Stimulated activated CD4-positive, alpha-beta T cell treated with anti-CD3 and anti-CD28 coated beads, Interleukin-12 subunit alpha, Interleukin-12 subunit beta, amount 100 ng/mL, for 4 hours (primary cell): ENCODE measurements around the gene COPS7A.
"Not testable (repeated sequence)": the region's sequence is repeated elsewhere in the genome, so short reads cannot be mapped to it uniquely, and the experiment has no call there.

Experiments
- DNase-seq: peaks from one replicate; pipeline ENCODE4 v3.0.0-alpha.2; 2020

COPS7A gene

DNA sequence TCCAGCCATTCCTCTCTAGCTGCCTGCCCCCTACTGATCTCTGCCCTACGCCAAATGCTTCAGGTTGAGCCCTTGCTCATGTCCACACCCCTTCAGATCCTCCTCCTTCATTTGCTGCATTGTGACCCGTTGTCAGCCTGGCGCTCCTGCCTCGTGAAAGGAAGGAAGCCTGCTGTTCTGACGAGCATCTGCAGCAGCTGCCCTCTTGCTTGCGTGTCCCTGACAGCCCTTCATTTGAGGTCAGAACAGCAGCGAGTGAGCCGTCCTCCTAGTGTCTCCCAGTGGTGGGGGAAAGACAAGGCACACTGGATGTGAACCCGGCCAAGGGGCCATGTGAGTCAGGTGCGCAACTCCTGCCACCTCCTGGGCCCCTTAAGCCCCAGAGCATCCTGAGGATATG lies 20.2 kb upstream of the COPS7A start:
- DNase-seq, result no peak

DNA sequence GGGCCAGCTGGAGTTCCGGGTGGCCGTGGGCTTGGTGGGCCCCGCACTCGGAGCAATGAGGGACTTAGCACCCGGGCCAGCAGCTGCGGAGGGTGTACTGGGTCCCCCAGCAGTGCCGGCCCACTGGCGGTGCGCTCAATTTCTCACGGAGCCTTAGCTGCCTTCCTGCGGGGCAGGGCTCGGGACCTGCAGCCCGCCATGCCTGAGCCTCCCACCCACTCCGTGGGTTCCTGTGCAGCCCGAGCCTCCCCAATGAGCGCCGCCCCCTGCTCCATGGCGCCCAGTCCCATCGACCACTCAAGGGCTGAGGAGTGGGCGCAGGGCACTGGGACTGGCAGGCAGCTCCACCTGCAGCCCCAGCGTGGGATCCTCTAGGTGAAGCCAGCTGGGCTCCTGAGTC lies 15.5 kb upstream of the COPS7A start:
- not testable (repeated sequence) for DNase-seq

DNA sequence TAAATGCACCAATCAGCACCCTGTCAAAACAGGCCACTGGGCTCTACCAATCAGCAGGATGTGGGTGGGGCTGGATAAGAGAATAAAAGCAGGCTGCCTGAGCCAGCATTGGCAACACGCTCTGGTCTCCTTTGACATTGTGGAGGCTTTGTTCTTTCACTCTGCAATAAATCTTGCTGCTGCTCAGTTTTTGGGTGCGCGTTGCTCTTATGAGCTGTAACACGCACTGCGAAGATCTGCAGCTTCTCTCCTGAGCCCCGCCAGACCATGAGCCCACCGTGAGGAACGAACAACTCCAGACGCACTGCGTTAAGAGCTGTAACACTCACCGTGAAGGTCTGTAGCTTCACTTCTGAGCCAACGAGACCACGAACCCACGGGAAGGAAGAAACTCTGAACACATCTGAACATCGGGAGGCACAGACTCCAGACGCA lies 14.9 kb upstream of the COPS7A start:
- DNase-seq, result no peak

DNA sequence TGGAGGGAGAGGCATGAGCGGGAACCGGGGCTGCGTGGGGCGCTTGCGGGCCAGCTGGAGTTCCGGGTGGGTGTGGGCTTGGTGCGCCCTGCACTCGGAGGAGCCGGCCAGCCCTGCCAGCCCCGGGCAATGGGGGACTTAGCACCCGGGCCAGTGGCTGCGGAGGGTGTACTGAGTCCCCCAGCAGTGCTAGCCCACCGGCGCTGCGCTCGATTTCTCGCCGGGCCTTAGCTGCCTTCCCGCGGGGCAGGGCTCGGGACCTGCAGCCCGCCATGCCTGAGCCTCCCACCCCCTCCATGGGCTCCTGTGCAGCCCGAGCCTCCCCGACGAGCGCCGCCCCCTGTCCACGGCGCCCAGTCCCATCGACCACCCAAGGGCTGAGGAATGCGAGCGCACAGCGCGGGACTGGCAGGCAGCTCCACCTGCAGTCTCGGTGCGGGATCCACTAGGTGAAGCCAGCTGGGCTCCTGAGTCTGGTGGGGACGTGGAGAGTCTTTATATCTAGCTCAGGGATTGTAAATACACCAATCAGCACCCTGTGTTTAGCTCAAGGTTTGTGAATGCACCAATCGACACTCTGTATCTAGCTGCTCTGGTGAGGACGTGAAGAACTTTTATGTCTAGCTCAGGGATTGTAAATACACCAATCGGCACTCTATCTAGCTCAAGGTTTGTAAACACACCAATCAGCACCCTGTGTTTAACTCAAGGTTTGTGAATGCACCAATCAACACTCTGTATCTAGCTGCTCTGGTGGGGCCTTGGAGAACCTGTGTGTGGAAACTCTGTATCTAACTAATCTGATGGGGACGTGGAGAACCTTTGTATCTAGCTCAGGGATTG lies 7.6 kb upstream of the COPS7A start:
- not testable (repeated sequence) for DNase-seq

DNA sequence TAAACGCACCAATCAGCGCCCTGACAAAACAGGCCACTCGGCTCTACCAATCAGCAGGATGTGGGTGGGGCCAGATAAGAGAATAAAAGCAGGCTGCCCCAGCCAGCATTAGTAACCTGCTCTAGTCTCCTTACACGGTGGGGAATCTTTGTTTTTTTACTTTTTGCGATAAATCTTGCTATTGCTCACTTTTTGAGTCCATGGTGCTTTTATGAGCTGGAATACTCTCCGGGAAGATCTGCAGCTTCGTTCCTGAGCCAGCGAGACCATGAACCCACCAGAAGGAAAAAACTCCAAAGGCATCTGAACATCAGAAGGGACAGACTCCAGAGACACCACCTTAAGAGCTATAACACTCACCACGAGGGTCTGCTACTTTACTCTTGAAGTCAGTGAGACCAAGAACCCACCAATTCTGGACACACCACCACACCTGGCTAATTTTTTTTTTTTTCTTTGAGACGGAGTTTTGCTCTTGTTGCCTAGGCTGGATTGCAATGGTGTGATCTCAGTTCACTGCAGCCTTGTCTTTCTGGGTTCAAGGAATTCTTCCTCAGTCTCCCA lies 6.9 kb upstream of the COPS7A start:
- DNase-seq, result no peak

DNA sequence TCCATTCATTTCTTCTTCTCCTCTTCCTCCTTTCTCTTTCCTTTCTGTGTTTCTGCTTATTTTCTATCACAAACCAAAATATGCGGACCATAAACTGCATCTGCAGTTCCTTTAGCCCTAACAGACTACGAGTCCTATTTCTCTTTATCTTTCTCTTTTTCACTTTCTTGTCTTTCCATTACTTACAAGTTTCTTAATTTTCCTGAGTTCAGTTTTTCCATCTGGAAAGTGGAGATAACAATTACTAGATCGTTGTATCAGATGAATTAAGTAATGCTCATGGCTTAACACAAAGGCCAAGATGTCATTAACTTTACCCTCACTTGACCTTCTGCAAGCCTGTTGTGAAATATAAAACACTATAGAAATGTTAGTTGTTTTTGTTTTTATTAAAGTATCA lies 983 bp upstream of the COPS7A start:
- DNase-seq, result no peak

DNA sequence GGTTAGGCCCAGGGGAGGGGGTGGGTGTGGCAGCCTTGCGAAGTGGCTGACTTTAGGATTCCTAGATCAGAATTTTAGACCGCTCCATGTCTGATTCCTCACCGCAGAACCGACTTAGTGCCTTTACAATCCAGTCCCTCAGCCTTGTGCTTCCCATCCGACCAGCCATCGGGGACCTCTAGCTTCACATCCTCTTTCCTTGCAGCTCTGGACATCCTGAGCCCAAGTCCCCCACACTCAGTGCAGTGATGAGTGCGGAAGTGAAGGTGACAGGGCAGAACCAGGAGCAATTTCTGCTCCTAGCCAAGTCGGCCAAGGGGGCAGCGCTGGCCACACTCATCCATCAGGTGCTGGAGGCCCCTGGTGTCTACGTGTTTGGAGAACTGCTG lies 557 bp downstream of the COPS7A start:
- no peak for DNase-seq

DNA sequence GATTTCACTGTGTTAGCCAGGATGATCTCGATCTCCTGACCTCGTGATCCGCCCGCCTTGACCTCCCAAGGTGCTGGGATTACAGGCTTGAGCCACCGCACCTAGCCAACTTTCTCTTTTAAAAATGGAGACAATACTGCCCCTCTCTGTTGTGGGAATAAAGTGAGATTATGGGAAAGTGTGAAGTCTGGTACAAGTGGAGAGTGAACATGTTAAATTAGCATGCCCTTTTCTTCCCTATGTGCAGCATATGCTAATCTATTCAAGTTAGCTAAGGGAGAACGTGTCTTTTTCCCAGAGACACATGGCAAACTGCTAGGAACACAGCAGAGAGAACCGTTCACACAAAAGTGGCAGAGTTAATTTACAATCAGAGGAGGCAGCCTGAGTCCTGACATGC lies 1.5 kb downstream of the COPS7A start:
- DNase-seq, result no peak

DNA sequence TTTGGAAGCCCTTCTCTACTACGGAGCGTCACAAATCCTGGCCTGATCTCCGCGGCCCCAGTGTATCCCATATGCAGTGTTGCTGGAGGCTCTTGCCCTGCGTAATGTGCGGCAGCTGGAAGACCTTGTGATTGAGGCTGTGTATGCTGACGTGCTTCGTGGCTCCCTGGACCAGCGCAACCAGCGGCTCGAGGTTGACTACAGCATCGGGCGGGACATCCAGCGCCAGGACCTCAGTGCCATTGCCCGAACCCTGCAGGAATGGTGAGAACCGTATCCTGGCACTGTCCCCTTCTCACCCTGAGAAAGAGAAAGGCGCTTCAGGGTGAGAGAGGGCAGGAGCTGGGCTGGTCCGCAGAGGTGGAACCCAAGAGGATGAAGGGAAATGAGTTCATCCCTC lies 5.3 kb downstream of the COPS7A start:
- no peak for DNase-seq

DNA sequence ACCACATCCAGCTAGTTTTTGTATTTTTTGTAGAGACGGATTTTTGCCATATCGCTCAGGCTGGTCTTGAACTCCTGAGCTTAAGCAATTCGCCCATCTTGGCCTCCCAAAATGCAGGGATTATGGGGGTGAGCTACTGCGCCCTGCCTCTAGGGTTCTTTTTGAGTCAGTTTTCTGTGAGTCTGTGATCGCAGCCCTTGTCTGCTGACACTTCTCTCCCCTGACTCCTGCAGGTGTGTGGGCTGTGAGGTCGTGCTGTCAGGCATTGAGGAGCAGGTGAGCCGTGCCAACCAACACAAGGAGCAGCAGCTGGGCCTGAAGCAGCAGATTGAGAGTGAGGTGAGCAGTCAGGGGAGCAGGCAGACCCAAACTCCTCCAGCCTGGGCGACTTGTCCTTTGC lies 6.3 kb downstream of the COPS7A start:
- DNase-seq, result no peak

DNA sequence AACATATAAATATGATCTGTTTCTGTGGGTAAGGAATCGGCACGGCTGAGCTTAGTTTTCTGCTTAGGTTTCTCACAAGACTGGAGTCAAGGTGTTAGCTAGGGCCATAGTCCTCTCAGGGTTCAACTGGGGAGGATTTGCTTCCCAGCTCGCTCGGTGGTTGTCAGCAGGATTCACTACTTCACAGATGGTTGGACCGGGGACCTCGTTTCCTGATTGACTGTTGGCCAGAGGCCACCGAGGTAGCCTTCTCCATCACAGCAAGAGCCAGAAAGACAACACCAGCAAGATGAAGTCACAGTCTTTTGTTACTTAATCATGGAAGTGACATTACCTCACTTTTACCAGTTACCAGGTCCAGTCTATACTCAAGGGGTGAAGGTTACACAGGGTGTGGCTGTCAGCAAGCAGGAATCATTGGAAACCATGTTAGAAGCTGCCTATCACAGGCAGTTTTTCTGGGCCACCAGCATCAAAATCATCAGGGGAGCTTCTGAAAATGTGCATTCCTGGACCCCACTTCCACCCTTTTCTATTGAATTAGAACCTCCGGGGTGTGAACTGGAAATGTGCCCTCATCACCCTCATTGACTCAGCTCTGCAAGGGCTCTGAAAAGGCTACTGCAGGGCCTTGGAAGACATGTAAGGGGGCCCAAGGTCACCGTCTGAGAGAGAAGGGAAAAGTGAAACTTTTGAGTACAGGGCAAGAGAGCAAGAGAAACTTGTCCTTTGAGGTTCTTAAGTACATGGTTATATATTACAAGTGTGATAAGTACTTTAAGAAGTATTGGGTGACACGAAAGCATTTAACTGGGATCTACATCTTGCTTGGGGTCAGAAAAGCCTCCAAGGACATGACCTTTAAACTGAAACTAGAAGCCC lies 10.9 kb downstream of the COPS7A start:
- DNase-seq, result no peak

DNA sequence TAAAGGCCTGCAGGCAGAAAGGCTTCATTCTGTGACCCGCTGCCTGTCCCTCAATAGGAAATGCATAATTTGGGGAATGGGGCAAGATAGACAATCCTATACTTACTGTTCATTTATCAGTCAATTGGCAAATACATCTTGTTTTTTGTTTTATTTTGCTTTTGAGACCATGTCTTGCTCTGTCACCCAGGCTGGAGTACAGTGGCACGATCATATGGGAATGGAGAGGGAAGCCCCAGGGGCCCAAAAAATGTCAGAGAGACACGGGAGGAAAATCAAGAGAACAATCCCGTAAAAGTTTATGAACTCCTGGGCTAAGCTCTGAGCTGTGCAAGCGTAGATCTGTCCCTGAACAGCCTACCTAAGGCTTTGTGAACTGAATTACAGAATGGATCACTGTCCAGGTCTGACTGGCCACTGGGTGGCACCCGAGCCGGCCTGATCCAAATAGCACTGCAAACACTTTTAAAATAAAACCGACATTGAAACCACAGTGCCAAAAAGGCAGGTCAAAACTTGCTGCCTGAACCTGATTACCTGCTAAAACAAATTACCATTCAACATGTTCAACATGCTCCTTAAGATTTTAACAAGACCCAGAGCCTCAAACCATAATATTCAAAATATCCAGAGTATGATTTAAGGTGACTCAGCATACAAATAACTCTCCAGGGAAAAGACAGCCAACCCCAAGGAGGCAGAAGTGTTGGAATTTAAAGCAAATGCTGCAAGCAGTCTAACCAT lies 11.8 kb downstream of the COPS7A start:
- DNase-seq, result peak; percentile 25

DNA sequence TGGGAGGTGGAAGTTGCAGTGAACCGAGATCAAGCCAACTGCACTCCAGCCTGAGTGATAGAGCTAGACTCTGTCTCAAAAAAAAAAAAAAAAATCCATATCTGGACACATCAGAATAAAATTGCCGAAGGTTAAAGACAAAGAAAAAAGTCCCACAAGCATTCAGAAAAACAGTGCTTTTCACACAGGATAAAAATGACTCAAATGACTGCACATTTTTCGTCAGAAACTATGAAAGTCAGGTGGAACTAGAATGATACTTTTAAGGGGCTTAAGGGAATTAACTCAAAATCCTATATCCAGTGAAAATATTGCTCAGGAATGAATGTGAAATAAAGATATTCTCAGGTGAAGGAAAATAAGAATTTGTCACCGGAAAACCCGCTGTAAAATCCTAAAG lies 12.9 kb downstream of the COPS7A start:
- no peak for DNase-seq

DNA sequence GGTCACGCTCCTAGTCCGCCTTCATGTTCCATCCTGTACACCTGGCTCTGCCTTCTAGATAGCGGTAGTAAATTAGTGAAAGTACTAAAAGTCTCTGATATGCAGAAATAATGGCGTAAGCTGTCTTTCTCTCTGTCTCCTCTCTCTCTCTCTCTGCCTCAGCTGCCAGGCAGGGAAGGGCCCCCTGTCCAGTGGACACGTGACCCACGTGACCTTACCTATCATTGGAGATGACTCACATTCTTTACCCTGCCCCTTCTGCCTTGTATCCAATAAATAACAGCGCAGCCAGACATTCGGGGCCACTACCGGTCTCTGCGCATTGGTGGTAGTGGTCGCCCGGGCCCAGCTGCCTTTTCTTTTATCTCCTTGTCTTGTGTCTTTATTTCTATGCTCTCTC lies 18.2 kb downstream of the COPS7A start:
- DNase-seq, result not testable (repeated sequence)

DNA sequence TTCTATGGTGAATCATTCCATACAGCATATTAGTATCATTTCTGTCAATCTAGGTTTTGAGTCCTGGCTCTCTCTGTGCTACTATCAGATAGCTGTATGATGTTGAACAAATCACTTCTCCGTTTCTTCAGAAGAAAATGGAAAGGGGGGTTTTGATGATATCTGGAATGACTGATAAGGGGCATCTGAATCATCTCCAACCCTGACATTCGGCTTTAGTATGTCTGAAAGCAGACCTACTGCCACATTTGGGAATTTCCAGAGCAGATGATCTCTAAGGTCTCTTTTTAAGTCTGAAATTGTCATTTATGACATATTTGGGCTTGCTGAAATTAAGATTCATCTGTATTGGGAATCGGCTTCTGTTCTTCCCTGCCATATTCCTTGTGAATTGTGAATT lies 19.0 kb downstream of the COPS7A start:
- DNase-seq, result no peak

DNA sequence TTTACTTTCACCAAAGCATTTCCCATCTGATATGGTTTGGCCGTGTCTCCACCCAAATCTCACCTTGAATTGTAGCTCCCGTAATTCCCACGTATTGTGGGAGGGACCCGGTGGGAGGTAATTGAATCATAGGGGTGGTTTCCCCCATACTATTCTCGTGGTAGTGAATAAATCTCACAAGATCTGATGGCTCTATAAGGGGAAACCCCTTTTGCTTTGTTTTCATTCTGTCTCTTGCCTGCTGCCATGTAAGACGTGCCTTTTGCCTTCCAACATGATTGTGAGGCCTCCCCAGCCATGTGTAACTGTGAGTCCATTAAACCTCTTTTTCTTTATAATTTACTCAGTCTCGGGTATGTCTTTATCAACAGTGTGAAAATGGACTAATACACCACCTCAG lies 19.5 kb downstream of the COPS7A start:
- not testable (repeated sequence) for DNase-seq

DNA sequence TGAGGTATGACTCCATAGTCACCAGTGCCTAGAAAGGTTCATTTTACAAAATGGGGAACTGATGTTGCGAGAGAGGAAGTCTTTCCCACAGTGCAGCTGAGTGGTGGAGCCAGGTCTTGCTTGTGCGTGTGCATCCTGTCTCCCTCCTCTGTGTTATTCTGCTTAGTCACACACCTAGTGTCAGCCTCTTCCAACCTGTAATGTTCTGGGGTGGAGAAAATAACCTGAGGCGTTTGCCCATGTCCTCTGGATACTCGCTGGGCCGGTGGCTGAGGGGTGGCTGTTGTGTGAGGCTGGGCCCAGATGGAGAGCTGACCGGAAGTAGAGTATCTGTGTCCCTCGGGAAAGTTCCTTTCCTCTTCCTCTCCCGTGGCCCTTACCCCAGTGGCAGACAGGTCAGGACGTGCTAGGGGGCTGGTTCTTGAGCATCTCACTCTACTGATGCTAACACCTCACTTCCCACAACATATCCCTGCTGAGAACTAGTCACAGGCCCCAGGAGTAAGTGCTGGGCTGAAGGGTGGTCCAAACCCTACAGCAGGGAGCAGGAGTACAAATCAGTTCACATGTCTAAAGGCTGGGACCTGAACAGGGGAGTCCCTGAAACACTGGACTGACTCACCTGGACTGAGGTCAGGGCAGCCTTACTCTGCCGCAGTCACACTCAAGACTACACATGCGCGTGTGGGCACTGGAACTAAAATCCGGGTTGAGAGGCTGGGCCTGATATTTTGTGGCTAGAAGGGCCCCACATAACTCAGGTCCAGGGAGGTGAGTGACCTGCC lies 22.1 kb downstream of the COPS7A start:
- no peak for DNase-seq

DNA sequence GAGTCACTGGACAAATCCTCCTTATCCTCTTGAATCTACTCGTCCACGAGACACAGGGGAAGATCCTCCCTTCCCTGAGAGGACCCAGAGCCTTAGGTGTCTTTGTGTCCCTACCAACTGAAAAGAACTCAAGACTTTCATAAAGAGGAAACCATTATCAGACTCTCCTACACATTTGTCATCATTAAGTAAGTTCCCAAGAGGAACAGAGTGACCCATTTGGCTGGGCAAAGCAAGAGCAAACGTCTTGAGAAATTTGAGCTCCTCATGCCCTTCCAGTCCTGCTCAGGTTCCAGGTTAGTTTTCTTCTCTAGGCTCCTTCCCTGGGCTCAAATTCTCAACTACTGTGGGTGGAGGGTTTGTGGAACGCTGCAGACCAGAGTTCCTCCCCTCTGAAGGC lies 23.4 kb downstream of the COPS7A start:
- DNase-seq, result no peak

DNA sequence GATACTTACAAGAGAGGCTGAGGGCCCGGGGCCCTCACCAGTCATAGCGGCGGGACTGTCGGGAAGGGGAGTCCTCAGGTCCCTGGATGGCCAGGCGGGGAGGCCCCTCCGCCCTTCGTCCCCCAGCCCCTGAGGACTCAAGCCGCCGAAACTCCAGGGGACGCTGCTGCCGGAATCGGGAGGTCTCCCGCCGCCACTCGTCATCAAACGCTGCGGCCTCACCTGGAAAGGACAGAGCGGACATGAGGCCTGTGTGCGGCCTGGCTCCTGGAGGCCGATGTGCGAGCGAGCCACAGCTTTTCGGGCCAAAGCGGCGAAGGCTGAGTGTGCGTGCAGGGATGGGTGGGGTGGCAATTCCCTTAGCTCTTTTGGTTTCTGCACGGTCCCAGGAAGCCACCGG lies 24.9 kb downstream of the COPS7A start:
- no peak for DNase-seq

DNA sequence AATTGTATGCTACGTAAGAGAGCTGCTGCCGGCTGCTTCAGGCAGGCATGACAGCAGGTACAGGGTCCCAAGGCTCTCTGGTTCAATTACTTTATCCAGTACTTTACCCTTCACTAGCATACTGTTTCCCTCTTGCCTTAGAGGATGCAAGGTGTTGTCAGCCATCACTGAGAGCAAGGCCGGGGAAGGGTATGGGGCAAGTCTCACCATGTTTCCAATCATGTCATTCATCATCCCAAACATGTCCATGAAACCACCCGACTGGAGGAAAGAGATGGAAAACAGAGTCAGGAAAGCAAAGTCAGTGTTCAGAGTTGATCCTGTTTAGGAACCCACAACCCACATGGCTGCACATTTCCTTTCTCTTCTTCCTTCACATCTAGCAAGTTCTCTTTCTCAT lies 26.7 kb downstream of the COPS7A start:
- no peak for DNase-seq

DNA sequence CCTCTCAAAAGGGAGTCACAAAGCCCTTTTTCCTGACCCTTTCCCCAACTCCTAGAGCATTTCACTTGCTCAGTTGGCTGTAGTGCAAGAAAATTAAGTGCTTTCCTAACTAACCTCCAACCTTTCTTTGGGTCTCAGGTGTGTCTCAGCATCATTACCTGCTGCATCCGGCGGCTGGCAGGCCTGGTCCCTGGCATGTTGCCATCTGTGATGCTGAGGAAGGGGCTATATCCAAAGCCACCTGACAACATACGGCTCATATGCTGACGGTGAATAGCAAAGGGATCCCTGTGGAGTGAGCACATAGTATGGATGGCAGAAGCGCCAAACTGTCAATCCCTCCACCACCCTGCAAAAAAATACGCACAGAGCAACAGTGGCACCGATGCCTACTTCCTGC lies 27.9 kb downstream of the COPS7A start:
- DNase-seq, result no peak
